ENCODE results near the gene CD28.

DNA sequence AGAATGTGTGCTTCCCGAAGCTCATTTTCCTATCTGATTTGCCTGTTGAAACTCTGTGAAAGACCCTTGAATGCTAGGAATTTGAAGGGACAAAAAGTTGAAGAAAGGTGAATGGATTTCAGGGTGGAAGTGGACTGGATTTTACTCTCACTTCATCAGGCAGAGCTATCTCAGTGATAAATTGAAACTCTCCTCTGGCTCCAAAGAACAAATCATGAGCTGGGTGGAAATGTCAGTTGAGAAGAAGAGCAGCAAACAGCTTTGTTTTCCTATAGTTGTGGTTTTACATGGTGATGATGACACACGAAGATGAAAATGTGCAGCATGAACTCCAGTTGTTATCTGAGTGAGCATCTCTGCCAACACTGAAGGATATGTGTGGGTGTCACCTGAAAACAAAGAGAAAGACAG, 34.4 kb downstream of the CD28 start:
- TF ChIP-seq, protein P1, sequence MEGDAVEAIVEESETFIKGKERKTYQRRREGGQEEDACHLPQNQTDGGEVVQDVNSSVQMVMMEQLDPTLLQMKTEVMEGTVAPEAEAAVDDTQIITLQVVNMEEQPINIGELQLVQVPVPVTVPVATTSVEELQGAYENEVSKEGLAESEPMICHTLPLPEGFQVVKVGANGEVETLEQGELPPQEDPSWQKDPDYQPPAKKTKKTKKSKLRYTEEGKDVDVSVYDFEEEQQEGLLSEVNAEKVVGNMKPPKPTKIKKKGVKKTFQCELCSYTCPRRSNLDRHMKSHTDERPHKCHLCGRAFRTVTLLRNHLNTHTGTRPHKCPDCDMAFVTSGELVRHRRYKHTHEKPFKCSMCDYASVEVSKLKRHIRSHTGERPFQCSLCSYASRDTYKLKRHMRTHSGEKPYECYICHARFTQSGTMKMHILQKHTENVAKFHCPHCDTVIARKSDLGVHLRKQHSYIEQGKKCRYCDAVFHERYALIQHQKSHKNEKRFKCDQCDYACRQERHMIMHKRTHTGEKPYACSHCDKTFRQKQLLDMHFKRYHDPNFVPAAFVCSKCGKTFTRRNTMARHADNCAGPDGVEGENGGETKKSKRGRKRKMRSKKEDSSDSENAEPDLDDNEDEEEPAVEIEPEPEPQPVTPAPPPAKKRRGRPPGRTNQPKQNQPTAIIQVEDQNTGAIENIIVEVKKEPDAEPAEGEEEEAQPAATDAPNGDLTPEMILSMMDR (IDR thresholded peaks at IDR 0.05; ENCODE audit: borderline replicate concordance, extremely low read depth, low read length, poor library complexity, severe bottlenecking) = no peak
- TF ChIP-seq EZH2 (IDR thresholded peaks at IDR 0.05; ENCODE audit: borderline replicate concordance, low read depth, low read length, severe bottlenecking) = no peak

All from DND-41 (cell line).